HFF-Myc (cell line): ENCODE data around the gene TRIM38.
A peak's percentile ranks its signal among the peaks of the same experiment; 100 is the strongest.

Experiments used
- DNase-seq: peaks from one replicate; pipeline ENCODE4 v3.0.0-alpha.2; 2011; ENCODE audit warnings: low read depth; ENCODE audit errors: extremely low read depth
- H3K4me3 ChIP-seq: replicated peaks from 2 replicates; pipeline ENCODE4 v1.5.1; 2011; ENCODE audit warnings: low read depth, mild to moderate bottlenecking, control low read depth, low read length
- TF ChIP-seq, protein P1 (sequence below): IDR thresholded peaks from 2 replicates; pipeline ENCODE4 v1.5.1; 2012; ENCODE audit warnings: mild to moderate bottlenecking, low read depth, low read length, control low read depth; ENCODE audit errors: missing control alignments

The TRIM38 gene

DNA sequence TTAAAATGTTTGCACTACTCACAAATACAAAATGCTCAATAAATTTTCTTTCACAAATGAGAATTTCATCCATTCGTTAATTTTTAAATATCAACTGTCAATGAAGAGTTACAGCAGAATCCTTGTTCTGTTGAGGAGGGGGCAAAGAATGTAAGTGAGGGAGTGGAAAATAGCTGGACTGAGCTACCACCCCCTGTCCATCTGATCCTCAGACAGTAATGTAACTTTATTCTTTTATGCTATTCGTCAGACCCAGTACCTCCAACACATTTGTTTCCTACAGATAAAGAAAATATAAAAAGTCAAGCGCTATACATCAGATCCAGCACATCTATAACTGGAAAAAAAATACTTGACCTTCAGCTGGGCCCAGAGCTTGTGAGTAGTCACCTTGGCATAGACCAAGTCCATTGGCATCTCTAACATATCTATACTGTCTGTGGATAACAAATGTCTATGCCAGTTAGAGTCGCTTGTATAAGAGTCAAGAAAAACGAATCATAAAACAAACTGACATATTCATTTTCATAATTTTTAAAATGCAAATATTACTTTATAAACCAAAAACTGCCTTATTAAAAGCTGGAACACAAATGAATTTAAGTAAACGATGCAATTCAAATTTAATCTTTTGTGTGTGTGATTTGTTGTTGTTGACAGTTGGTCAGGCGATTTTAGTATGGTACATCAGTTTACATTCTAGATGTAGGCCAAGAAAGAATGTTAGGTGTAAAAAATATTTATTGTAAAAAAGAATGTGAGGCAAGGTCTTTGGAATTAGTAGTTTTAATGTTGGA, 67.5 kb downstream of the TRIM38 start:
- DNase-seq: no peak
- TF ChIP-seq, protein P1, sequence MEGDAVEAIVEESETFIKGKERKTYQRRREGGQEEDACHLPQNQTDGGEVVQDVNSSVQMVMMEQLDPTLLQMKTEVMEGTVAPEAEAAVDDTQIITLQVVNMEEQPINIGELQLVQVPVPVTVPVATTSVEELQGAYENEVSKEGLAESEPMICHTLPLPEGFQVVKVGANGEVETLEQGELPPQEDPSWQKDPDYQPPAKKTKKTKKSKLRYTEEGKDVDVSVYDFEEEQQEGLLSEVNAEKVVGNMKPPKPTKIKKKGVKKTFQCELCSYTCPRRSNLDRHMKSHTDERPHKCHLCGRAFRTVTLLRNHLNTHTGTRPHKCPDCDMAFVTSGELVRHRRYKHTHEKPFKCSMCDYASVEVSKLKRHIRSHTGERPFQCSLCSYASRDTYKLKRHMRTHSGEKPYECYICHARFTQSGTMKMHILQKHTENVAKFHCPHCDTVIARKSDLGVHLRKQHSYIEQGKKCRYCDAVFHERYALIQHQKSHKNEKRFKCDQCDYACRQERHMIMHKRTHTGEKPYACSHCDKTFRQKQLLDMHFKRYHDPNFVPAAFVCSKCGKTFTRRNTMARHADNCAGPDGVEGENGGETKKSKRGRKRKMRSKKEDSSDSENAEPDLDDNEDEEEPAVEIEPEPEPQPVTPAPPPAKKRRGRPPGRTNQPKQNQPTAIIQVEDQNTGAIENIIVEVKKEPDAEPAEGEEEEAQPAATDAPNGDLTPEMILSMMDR: no peak
- no peak overlapping the region for H3K4me3 ChIP-seq

DNA sequence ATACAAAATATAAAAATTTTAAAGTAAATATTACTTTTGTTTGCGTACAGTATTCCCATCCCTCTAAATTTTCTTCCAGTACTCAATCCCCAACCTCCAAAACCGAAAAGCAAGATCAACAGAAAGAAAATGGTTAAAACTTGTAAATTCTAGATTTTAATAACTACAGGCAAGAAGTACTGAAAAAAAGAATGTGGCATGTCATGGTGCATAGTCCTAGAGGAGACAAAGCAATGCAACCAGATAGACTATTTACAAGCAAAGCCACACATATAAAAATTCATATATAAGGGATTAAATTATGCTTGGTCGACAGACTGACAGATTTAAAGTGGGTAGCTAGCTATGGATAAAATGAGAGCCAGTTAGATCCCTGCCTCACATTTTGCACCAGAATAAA, 68.1 kb downstream of the TRIM38 start:
- TF ChIP-seq, protein P1: no peak
- H3K4me3 ChIP-seq: peak overlapping the region; percentile 46
- no peak for DNase-seq

- TF ChIP-seq, protein P1: no peak
- no peak for DNase-seq
- H3K4me3 ChIP-seq: peak overlapping the region; percentile 46
Measured at GRCh38 chr6:26031151-26031594, 68.6 kb downstream of the TRIM38 start.

DNA sequence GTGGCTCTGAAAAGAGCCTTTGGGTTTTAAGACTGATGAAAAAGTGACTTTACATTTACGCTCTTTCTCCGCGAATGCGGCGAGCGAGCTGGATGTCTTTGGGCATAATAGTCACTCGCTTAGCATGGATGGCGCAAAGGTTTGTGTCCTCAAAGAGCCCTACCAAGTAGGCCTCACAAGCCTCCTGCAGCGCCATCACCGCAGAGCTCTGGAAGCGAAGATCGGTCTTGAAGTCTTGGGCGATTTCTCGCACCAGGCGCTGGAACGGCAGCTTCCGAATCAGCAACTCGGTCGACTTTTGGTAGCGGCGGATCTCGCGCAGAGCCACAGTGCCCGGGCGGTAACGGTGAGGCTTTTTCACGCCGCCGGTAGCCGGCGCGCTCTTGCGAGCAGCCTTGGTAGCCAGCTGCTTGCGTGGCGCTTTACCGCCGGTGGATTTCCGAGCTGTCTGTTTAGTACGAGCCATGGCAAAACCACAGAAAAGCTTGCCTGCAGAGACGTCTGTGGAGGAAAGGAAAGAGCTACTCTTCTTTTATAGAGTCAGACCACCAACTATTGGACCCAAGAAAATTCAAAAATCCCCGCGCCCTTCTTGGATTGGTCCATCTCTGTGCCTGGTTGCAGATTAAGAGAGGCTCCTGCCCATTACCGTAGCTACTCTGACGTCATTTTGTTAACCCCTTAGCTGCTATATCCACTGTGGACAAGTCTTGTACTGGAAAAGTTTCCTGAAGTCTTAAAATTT, 69.2 kb downstream of the TRIM38 start:
- DNase-seq: peak; percentile 100
- H3K4me3 ChIP-seq: peak overlapping the region; percentile 46
- TF ChIP-seq, protein P1: no peak

- TF ChIP-seq, protein P1: no peak
- H3K4me3 ChIP-seq: peak overlapping the region; percentile 46
- no peak for DNase-seq
Measured at GRCh38 chr6:26032340-26033084, 69.9 kb downstream of the TRIM38 start.

- peak; percentile 99 for DNase-seq
- TF ChIP-seq, protein P1: no peak
- H3K4me3 ChIP-seq: peak overlapping the region; percentile 46
Measured at GRCh38 chr6:26033085-26033940, 70.7 kb downstream of the TRIM38 start.
